ENCODE measurements around the gene DAND5.
A peak's percentile ranks its signal among the peaks of the same experiment; 100 is the strongest.
"Not testable (repeated sequence)": the region's sequence is repeated elsewhere in the genome, so short reads cannot be mapped to it uniquely, and the experiment has no call there.

DAND5 gene

DNA sequence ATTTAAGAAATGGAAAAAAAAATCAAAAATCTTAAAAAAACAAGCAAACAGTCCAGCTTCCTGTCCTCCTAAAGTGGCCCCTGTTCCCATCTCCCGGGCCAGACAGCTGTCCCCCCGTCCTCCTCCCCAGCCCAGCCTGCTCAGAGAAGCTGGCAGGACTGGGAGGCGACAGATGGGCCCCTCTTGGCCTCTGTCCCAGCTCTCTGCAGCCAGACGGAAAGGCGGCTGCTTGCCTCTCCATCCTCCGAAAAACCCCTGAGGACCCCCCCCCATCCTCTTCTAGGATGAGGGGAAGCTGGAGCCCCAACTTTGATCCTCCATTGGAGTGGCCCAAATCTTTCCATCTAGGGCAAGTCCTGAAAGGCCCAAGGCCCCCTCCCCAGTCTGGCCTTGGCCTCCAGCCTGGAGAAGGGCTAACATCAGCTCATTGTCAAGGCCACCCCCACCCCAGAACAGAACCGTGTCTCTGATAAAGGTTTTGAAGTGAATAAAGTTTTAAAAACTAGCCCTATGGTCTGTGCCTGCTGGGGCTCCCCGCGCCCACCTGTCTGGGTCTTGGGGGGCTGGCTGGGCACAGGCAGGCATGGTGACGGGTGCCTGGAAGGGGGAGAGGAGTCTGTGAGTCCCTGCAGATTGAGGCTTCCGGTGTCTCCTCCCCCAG lies 16.1 kb upstream of the DAND5 start:
- TF ChIP-seq, protein P1, sequence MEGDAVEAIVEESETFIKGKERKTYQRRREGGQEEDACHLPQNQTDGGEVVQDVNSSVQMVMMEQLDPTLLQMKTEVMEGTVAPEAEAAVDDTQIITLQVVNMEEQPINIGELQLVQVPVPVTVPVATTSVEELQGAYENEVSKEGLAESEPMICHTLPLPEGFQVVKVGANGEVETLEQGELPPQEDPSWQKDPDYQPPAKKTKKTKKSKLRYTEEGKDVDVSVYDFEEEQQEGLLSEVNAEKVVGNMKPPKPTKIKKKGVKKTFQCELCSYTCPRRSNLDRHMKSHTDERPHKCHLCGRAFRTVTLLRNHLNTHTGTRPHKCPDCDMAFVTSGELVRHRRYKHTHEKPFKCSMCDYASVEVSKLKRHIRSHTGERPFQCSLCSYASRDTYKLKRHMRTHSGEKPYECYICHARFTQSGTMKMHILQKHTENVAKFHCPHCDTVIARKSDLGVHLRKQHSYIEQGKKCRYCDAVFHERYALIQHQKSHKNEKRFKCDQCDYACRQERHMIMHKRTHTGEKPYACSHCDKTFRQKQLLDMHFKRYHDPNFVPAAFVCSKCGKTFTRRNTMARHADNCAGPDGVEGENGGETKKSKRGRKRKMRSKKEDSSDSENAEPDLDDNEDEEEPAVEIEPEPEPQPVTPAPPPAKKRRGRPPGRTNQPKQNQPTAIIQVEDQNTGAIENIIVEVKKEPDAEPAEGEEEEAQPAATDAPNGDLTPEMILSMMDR (conservative IDR thresholded peaks at IDR 0.05; ENCODE audit: low read depth, low read length), result no peak
- no peak overlapping the region for H3K4me3 ChIP-seq (ENCODE audit: low read depth, low read length)
- DNase-seq (ENCODE audit: low read depth), result no peak

DNA sequence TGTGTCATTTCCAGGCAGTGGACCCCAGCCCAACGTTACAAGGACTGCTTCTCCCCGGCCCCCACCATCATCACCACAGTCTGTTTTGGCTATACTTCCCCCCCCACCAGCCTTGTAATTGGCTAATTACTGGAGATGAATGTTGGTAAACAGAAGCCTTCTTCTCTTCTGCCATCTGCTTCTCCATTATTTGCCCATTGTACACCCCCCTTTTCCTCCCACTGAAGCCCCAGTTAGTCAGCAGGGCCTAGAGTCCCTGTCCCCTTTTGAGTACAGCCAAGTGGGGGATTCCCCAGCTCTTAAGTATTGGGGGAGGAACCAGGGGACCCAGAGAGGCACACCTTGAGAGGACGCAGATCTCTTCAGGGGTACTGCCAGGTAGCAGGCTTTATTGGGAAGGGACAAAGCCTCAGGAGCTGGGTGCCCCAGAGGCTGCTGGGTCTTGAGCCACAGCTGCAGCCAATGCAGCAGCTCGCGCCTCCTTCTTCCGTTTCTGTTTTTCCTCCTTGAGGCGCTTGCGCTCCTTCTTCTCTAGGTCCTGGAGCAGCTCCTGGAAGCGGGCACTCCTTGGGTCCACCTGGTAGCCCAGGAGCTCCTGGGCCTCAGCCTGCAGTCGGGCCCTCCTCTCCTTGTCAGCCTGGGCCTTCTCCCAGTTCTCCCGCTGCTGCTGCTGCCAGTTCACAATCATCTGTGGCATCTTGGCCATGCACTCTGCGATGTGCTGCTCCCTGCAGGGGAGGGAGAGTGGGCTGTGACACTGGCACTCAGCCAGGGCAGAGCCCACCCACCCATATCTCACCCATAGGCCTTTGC lies 15.4 kb upstream of the DAND5 start:
- TF ChIP-seq, protein P1 (conservative IDR thresholded peaks at IDR 0.05; ENCODE audit: low read depth, low read length), result no peak
- H3K4me3 ChIP-seq (ENCODE audit: low read depth, low read length), result no peak overlapping the region
- no peak for DNase-seq (ENCODE audit: low read depth)

DNA sequence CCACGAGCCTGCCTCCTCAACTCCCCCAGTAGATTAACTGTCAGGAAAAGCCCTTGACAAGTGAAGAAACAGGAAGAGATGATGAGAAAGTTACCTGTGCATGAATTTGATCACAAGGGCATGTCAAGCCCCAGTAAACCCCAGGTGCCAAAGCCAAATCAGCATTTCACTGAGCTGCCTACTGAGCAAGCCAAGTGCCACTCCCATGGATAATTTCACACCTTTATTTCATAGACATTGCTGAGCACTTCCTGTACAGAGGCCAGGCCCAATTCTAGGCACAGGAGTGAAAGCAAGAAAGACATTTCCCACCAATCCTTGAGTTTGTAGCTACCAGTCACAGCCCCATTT lies 14.8 kb upstream of the DAND5 start:
- DNase-seq (ENCODE audit: low read depth), result no peak
- TF ChIP-seq, protein P1 (conservative IDR thresholded peaks at IDR 0.05; ENCODE audit: low read depth, low read length), result no peak
- no peak overlapping the region for H3K4me3 ChIP-seq (ENCODE audit: low read depth, low read length)

DNA sequence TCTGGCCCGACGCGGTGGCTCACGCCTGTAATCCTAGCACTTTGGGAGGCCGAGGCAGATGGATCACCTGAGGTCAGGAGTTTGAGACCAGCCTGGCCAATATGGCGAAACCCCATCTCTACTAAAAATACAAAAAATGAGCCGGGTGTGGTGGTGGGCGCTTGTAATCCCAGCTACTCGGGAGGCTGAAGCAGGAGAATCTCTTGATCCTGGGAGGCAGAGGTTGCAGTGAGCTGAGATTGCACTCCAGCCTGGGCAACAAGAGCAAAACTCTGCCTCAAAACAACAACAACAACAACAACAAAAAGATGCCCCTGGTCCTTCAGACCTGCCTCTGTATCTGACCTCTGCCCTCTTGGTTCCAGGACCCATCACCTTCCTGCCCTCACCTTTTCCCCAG lies 13.8 kb upstream of the DAND5 start:
- DNase-seq (ENCODE audit: low read depth), result not testable (repeated sequence)
- H3K4me3 ChIP-seq (ENCODE audit: low read depth, low read length), result peak overlapping the region; percentile 96

DNA sequence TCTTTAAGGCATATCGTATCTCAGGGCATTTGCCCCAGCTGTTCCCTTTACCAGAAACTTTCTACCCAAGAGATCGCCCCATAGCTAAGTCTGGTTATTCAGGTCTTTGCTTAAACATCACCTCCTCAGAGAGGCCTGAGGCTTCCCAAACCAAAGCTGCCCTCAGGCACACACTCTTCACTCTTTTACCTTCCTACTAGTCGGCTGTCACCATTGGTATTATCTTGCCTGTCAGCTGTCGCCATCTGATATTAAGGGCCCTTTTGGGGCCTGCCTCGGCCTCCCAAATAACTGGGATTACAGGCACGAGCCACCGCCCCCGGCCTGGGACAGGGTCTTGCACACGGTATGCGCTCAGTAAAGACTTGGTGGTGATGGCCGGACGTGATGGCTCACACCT lies 13.4 kb upstream of the DAND5 start:
- H3K4me3 ChIP-seq (ENCODE audit: low read depth, low read length), result peak overlapping the region; percentile 96
- TF ChIP-seq, protein P1 (conservative IDR thresholded peaks at IDR 0.05; ENCODE audit: low read depth, low read length), result no peak
- DNase-seq (ENCODE audit: low read depth), result no peak

DNA sequence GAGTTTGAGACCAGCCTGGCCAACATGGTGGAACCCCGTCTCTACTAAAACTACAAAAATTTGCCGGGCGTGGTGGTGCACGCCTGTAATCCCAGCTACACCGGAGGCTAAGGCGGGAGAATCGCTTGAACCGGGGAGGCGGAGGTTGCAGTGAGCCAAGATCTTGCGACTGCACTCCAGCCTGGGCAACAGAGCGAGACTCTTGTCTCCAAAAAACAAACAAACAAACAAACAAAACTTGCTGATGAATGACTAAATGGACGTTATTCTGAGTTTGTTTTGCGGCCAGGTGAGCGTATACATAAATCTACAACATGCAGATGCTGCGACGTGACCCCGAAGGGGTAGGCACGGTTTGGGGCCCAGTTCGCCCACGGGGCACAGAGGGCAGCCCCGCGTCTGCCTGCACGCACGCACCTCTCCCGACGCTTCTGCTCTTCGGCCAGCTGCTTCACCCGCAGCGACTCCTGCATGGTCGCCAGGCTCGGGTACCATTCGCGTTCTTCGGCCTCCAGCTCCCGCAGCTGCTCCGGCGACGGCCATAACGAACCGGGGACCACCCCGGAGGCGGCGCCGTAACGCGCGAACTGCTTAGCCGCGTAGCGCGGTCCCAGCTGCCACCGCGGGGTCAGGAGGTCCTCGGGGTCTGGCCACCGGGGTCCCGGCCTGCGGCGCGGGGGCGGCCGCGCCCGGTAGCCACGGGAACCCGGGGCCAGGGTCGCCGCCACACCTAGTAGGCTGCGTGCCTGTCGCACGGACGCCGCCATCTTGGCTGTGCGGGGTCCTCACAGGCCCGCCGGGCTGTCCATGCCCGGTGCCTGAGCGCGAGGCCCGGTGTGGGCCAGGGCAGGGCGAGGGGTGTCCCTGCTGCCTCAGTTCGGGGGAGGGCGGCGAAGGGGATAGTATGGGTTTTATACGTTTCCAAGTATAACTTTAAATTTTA lies 12.7 kb upstream of the DAND5 start, which contains the start of gene GADD45GIP1:
Gene GADD45GIP1 (minus strand): TSS at position 778 of the 943 bp plus-strand sequence. CDS start 11 bp downstream, at position 767.
- H3K4me3 ChIP-seq (ENCODE audit: low read depth, low read length), result peak within 1 kb of the TSS; percentile 96
- TF ChIP-seq, protein P1 (conservative IDR thresholded peaks at IDR 0.05; ENCODE audit: low read depth, low read length), result no peak
- peak; percentile 77 for DNase-seq (ENCODE audit: low read depth)

DNA sequence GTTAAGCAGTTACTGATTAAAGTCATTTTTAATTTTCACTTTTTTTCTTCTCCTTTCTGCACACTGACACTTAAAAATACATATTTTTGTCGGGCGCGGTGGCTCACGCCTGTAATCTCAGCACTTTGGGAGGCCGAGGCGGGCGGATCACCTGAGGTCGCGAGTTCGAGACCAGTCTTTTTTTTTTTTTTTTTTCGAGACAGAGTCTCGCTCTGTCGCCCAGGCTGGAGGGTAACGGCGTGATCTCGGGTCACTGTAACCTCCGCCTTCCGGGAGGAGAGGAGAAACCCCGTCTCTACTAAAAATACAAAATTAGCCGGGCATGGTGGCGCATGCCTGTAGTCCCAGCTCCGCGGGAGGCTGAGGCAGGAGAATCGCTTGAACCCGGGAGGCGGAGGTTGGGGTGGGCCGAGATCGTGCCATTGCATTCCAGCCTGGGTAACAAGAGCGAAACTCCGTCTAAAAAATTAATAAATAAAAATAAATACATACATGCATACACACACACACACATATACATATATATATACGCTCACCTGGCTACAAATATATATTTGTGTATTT lies 11.9 kb upstream of the DAND5 start:
- peak overlapping the region; percentile 96 for H3K4me3 ChIP-seq (ENCODE audit: low read depth, low read length)
- DNase-seq (ENCODE audit: low read depth), result not testable (repeated sequence)

All from choroid plexus epithelial cell (primary cell).